WTC11 (cell line): ENCODE measurements around the gene PRKN. TPM values are rescaled to one million over a fixed set of nuclear protein-coding genes. Genes with fewer than 3 reads are reported as not detected.
A peak's percentile ranks its signal among the peaks of the same experiment; 100 is the strongest.

ENCODE experiments used
- ATAC-seq: fragments of 200-7000 bp; cut with Tn5 transposase; 2 replicates; pipeline ENCODE4 v1.10.0; 2021; ENCODE audit warnings: mild to moderate bottlenecking, moderate library complexity
- CTCF ChIA-PET: fragments of 300-600 bp; sonication (Branson Sonifier 250); formaldehyde crosslinking; loops from one replicate; lab custom pipeline; 2021; ENCODE audit warnings: antibody characterized with exemption; lab: Charles Lee
- POLR2A ChIA-PET: fragments of 350-600 bp; sonication (Branson Sonifier 250); formaldehyde crosslinking; loops from one replicate; lab custom pipeline; 2021; ENCODE audit warnings: antibody characterized with exemption; lab: Charles Lee
- DNase-seq: peaks from one replicate; pipeline ENCODE4 v3.0.0; 2021; ENCODE audit warnings: low spot score
- H3K27ac Mint-ChIP-seq: 2 replicates; pipeline ENCODE4 v1.8.0; 2021; ENCODE audit warnings: mixed read lengths
- H3K27me3 Mint-ChIP-seq: 2 replicates; pipeline ENCODE4 v1.8.0; 2021; ENCODE audit warnings: low read depth, mild to moderate bottlenecking, moderate library complexity, mixed read lengths
- H3K36me3 Mint-ChIP-seq: 2 replicates; pipeline ENCODE4 v1.8.0; 2021; ENCODE audit warnings: mixed read lengths
- H3K4me1 Mint-ChIP-seq: 2 replicates; pipeline ENCODE4 v1.8.0; 2022; ENCODE audit warnings: mixed read lengths
- H3K4me3 Mint-ChIP-seq: 2 replicates; pipeline ENCODE4 v1.8.0; 2021; ENCODE audit warnings: mild to moderate bottlenecking, moderate library complexity, mixed read lengths
- H3K9me3 Mint-ChIP-seq: 2 replicates; pipeline ENCODE4 v1.8.0; 2021; ENCODE audit warnings: mixed read lengths
- ATF3 ChIP-seq: sonication (generic); formaldehyde crosslinking; conservative IDR thresholded peaks from 2 replicates; pipeline ENCODE4 v1.8.1; 2022; ENCODE audit warnings: mild to moderate bottlenecking, missing genetic modification reagents
- CDX4 ChIP-seq: fragments of 250-450 bp; sonication (Bioruptor Pico); IDR thresholded peaks from 2 replicates; pipeline ENCODE4 v1.9.0; 2021; ENCODE audit warnings: moderate library complexity, mild to moderate bottlenecking, inconsistent platforms, borderline replicate concordance
- CREB1 ChIP-seq: sonication (generic); formaldehyde crosslinking; IDR thresholded peaks from 2 replicates; pipeline ENCODE4 v1.8.0; 2023; ENCODE audit warnings: mild to moderate bottlenecking, missing genetic modification reagents
- FOXJ3 ChIP-seq: sonication (generic); formaldehyde crosslinking; IDR thresholded peaks from 2 replicates; pipeline ENCODE4 v1.9.0; 2021; ENCODE audit warnings: missing genetic modification reagents, mild to moderate bottlenecking, borderline replicate concordance
- FOXK1 ChIP-seq: sonication (generic); formaldehyde crosslinking; IDR thresholded peaks from 2 replicates; pipeline ENCODE4 v1.8.0; 2022; ENCODE audit warnings: mild to moderate bottlenecking, moderate library complexity, missing genetic modification reagents
- FOXP1 ChIP-seq: sonication (generic); formaldehyde crosslinking; IDR thresholded peaks from 2 replicates; pipeline ENCODE4 v1.8.0; 2022; ENCODE audit warnings: missing genetic modification reagents, mild to moderate bottlenecking, moderate library complexity, borderline replicate concordance
- HMGA2 ChIP-seq: fragments of 250-450 bp; sonication (Bioruptor Pico); IDR thresholded peaks from 2 replicates; pipeline ENCODE4 v1.4.0; 2021; ENCODE audit warnings: mild to moderate bottlenecking, moderate library complexity
- NR1H2 ChIP-seq: sonication (generic); formaldehyde crosslinking; IDR thresholded peaks from 2 replicates; pipeline ENCODE4 v1.9.0; 2021; ENCODE audit warnings: mild to moderate bottlenecking, moderate library complexity, missing genetic modification reagents
- PRDM15 ChIP-seq: sonication (generic); formaldehyde crosslinking; IDR thresholded peaks from 2 replicates; pipeline ENCODE4 v1.8.0; 2022; ENCODE audit warnings: missing genetic modification reagents
- SMAD4 ChIP-seq: sonication (generic); formaldehyde crosslinking; IDR thresholded peaks from 2 replicates; pipeline ENCODE4 v1.8.0; 2022; ENCODE audit warnings: mild to moderate bottlenecking, missing genetic modification reagents
- TCF7 ChIP-seq: sonication (generic); formaldehyde crosslinking; IDR thresholded peaks from 2 replicates; pipeline ENCODE4 v1.8.0; 2022; ENCODE audit warnings: mild to moderate bottlenecking, low read depth, missing genetic modification reagents, moderate library complexity
- TEAD4 ChIP-seq: sonication (generic); formaldehyde crosslinking; IDR thresholded peaks from 2 replicates; pipeline ENCODE4 v1.8.0; 2022; ENCODE audit warnings: mild to moderate bottlenecking, missing genetic modification reagents
- total RNA-seq: library from RNA; stranded (reverse); gene quantifications from 3 replicates; pipeline ENCODE4 v1.2.3, GENCODE V29; 2021
- TF ChIP-seq, protein P1 (sequence below): fragments of 250-450 bp; sonication (Bioruptor Pico); IDR thresholded peaks from 2 replicates; pipeline ENCODE4 v1.9.0; 2021; ENCODE audit warnings: mild to moderate bottlenecking
- TF ChIP-seq, protein P2 (sequence below): sonication (generic); formaldehyde crosslinking; IDR thresholded peaks from 2 replicates; pipeline ENCODE4 v1.8.1; 2022; ENCODE audit warnings: mild to moderate bottlenecking, moderate library complexity, missing genetic modification reagents
- TF ChIP-seq, protein P3 (sequence below): fragments of 250-450 bp; sonication (Bioruptor Pico); IDR thresholded peaks from 2 replicates; pipeline ENCODE4 v1.9.0; 2021; ENCODE audit warnings: mild to moderate bottlenecking

PRKN gene
- total RNA-seq, 1 experiment from 2014 or later, result 0.59 TPM

- TF ChIP-seq PRDM15 (CRISPR knock-in tag), result no peak
- TF ChIP-seq TEAD4, result no peak
- no peak for TF ChIP-seq FOXJ3
- no peak for TF ChIP-seq NR1H2 (CRISPR knock-in tag)
Measured at GRCh38 chr6:161406646-161407045, 1320.9 kb downstream of the PRKN start (continued).

- TF ChIP-seq HMGA2, result peak; percentile 68; the same call in 1 of the 2 replicates
- TF ChIP-seq, protein P1, sequence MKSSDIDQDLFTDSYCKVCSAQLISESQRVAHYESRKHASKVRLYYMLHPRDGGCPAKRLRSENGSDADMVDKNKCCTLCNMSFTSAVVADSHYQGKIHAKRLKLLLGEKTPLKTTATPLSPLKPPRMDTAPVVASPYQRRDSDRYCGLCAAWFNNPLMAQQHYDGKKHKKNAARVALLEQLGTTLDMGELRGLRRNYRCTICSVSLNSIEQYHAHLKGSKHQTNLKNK (CRISPR knock-in tag), result no peak
- Mint-ChIP-seq H3K27me3 (no peaks in the 10 kb centered on the region; the same call in 1 of the 2 replicates), H3K36me3 (peaks cover 9% of the 10 kb centered on the region), H3K27ac (no peak overlapping the region), H3K4me1 (peaks cover 8% of the 10 kb centered on the region), H3K9me3 (peaks cover 26% of the 10 kb centered on the region), H3K4me3 (no peak overlapping the region)
- ATAC-seq, result no peak
- DNase-seq, result no peak
- ChIA-PET CTCF (interaction anchor here (2.9 kb wide), 1 partner anchor 13 kb away, joined by 16 read pairs; no protein-coding TSS in a partner anchor), POLR2A (no interaction called here)
Measured at GRCh38 chr6:161405418-161405817, 1322.1 kb downstream of the PRKN start.

- H3K27ac Mint-ChIP-seq, result no peak overlapping the region
- no peak for TF ChIP-seq CREB1 (CRISPR knock-in tag)
- peaks cover 39% of the 10 kb centered on the region for H3K9me3 Mint-ChIP-seq
- peaks cover 14% of the 10 kb centered on the region for H3K36me3 Mint-ChIP-seq
- CTCF ChIA-PET, result interaction anchor here (2.4 kb wide), 1 partner anchor 14 kb away, joined by 7 read pairs; no protein-coding TSS in a partner anchor
- POLR2A ChIA-PET, result no interaction called here
- H3K27me3 Mint-ChIP-seq, result no peaks in the 10 kb centered on the region; the same call in 1 of the 2 replicates
- DNase-seq, result no peak
- peaks cover 8% of the 10 kb centered on the region for H3K4me1 Mint-ChIP-seq
- H3K4me3 Mint-ChIP-seq, result no peak overlapping the region
- ATAC-seq, result no peak
Measured at GRCh38 chr6:161403717-161404116, 1323.8 kb downstream of the PRKN start.

DNA sequence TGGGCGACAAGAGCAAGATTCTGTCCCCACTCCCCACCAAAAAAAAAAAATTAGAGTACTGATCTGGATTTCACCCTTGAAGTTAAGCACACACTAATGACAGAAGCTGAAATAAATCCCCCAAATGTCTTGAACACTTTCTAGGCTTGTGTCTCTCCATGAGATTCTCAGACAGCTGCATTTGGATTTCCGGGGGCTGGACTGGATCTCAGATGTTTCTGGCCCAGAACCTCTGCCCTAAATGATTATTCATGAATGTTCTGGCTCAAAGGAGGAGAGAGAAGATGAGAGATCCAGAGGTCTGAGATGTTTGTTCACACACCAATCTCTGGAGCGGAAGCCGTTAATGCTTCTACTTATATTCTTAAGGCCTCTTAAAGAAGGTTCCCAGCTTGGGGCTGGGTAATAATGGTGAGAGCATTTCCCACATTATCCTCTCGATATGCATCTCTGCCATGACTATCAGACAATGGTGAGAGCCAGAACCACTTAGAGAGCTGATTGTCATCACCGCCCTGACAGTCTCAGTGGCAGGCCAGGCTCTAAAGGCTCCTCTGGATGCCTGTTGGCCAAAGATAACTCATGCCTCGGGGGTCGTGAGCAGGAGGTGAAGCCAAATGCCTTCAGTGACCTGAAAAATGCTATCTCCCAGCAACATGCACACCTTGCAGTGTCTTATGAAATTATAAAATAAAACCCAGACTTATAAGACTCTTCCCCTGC, 1325.8 kb downstream of the PRKN start:
- DNase-seq (no peak), ATAC-seq (no peak)
- Mint-ChIP-seq H3K9me3 (peaks cover 52% of the 10 kb centered on the region), H3K36me3 (peaks cover 19% of the 10 kb centered on the region), H3K27me3 (no peaks in the 10 kb centered on the region; the same call in 1 of the 2 replicates), H3K4me3 (no peak overlapping the region), H3K4me1 (peaks cover 8% of the 10 kb centered on the region), H3K27ac (no peak overlapping the region)
- CTCF ChIA-PET, result interaction anchor here (0.7 to 3.2 kb wide), 2 partner anchors 16 to 96 kb away, joined by 3 to 13 read pairs; no protein-coding TSS in a partner anchor
- POLR2A ChIA-PET, result no interaction called here
- TF ChIP-seq CDX4 (no peak), SMAD4 (CRISPR knock-in tag) (no peak), ATF3 (CRISPR knock-in tag) (no peak), FOXP1 (CRISPR knock-in tag) (no peak), TCF7 (CRISPR knock-in tag) (no peak), FOXK1 (no peak), HMGA2 (no peak)
- TF ChIP-seq, protein P2, sequence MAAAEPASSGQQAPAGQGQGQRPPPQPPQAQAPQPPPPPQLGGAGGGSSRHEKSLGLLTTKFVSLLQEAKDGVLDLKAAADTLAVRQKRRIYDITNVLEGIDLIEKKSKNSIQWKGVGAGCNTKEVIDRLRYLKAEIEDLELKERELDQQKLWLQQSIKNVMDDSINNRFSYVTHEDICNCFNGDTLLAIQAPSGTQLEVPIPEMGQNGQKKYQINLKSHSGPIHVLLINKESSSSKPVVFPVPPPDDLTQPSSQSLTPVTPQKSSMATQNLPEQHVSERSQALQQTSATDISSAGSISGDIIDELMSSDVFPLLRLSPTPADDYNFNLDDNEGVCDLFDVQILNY (CRISPR knock-in tag), result no peak
- TF ChIP-seq, protein P3, sequence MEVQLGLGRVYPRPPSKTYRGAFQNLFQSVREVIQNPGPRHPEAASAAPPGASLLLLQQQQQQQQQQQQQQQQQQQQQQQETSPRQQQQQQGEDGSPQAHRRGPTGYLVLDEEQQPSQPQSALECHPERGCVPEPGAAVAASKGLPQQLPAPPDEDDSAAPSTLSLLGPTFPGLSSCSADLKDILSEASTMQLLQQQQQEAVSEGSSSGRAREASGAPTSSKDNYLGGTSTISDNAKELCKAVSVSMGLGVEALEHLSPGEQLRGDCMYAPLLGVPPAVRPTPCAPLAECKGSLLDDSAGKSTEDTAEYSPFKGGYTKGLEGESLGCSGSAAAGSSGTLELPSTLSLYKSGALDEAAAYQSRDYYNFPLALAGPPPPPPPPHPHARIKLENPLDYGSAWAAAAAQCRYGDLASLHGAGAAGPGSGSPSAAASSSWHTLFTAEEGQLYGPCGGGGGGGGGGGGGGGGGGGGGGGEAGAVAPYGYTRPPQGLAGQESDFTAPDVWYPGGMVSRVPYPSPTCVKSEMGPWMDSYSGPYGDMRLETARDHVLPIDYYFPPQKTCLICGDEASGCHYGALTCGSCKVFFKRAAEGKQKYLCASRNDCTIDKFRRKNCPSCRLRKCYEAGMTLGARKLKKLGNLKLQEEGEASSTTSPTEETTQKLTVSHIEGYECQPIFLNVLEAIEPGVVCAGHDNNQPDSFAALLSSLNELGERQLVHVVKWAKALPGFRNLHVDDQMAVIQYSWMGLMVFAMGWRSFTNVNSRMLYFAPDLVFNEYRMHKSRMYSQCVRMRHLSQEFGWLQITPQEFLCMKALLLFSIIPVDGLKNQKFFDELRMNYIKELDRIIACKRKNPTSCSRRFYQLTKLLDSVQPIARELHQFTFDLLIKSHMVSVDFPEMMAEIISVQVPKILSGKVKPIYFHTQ (CRISPR knock-in tag), result no peak
